Activated CD4-positive, alpha-beta memory T cell treated with anti-CD3 and anti-CD28 coated beads for 36 hours (primary cell): Measurements from ENCODE around the gene DRD2. TPM values are rescaled to one million over a fixed set of nuclear protein-coding genes. Genes with fewer than 3 reads are reported as not detected.
"Not testable (repeated sequence)": the region's sequence is repeated elsewhere in the genome, so short reads cannot be mapped to it uniquely, and the experiment has no call there.

Experiments
- CTCF ChIA-PET: fragments of 350-600 bp; sonication (Branson Sonifier 250); formaldehyde crosslinking; loops from one replicate; lab custom pipeline; 2021; ENCODE audit warnings: antibody characterized with exemption, inconsistent platforms; lab: Charles Lee
- POLR2A ChIA-PET: fragments of 350-600 bp; sonication (Branson Sonifier 250); formaldehyde crosslinking; loops from one replicate; lab custom pipeline; 2021; ENCODE audit warnings: antibody characterized with exemption; lab: Charles Lee
- DNase-seq: peaks from one replicate; pipeline ENCODE4 v3.0.0-alpha.2; 2020
- H3K27ac Mint-ChIP-seq: one replicate; pipeline ENCODE4 v1.8.0; 2021; ENCODE audit warnings: mixed read lengths
- H3K27me3 Mint-ChIP-seq: one replicate; pipeline ENCODE4 v1.8.0; 2021; ENCODE audit warnings: mixed read lengths
- H3K36me3 Mint-ChIP-seq: one replicate; pipeline ENCODE4 v1.8.0; 2021; ENCODE audit warnings: mixed read lengths
- H3K4me1 Mint-ChIP-seq: one replicate; pipeline ENCODE4 v1.8.0; 2021; ENCODE audit warnings: low read depth, mixed read lengths
- H3K4me3 Mint-ChIP-seq: one replicate; pipeline ENCODE4 v1.8.0; 2021; ENCODE audit warnings: mild to moderate bottlenecking, mixed read lengths
- H3K9me3 Mint-ChIP-seq: one replicate; pipeline ENCODE4 v1.8.0; 2021; ENCODE audit warnings: mixed read lengths
- intact Hi-C: fragments of 100-400 bp; cut with micrococcal nuclease; formaldehyde crosslinking; loops from one replicate; pipeline ENCODE4 v1.15.1; 2023
- total RNA-seq, 2 experiments: library from RNA; stranded (reverse); gene quantifications; one replicate each; pipeline ENCODE4 v1.2.3, GENCODE V29; 2021

The DRD2 gene
- total RNA-seq = not detected

- Mint-ChIP-seq H3K4me3 (no peak within 1 kb of the TSS), H3K27ac (no peak within 1 kb of the TSS), H3K36me3 (no peaks in the 10 kb centered on the region), H3K27me3 (peaks cover 58% of the 10 kb centered on the region), H3K4me1 (peaks cover 5% of the 10 kb centered on the region), H3K9me3 (no peaks in the 10 kb centered on the region)
- intact Hi-C loops = no loop called here
- DNase-seq = no peak
- ChIA-PET CTCF (no interaction called here), POLR2A (no interaction called here)
Measured at GRCh38 chr11:113475160-113475761, at the start of gene DRD2. TSS of gene DRD2 (minus strand) at chr11:113475398. CDS start at chr11:113424651, 50,747 bp downstream.

- H3K27ac Mint-ChIP-seq, H3K4me3 Mint-ChIP-seq, H3K9me3 Mint-ChIP-seq, POLR2A ChIA-PET, H3K4me1 Mint-ChIP-seq, H3K36me3 Mint-ChIP-seq, intact Hi-C loops, DNase-seq: not testable (repeated sequence)
- CTCF ChIA-PET = interaction anchor here (0.6 kb wide), 1 partner anchor 219 kb away, joined by 3 read pairs; no protein-coding TSS in a partner anchor
- peaks cover 14% of the 10 kb centered on the region for H3K27me3 Mint-ChIP-seq
Measured at GRCh38 chr11:113523906-113524305, 48.7 kb upstream of the DRD2 start.

- ChIA-PET POLR2A (no interaction called here), CTCF (interaction anchor here (0.9 kb wide), 1 partner anchor 11 kb away, joined by 3 read pairs; no protein-coding TSS in a partner anchor)
- intact Hi-C loops = no loop called here
- H3K4me3 Mint-ChIP-seq = no peak overlapping the region
- H3K4me1 Mint-ChIP-seq = no peaks in the 10 kb centered on the region
- H3K27ac Mint-ChIP-seq = no peak overlapping the region
- H3K36me3 Mint-ChIP-seq = no peaks in the 10 kb centered on the region
- peaks cover 14% of the 10 kb centered on the region for H3K27me3 Mint-ChIP-seq
- no peaks in the 10 kb centered on the region for H3K9me3 Mint-ChIP-seq
- DNase-seq = no peak
Measured at GRCh38 chr11:113521737-113522517, 46.7 kb upstream of the DRD2 start.

GRCh38 chr11:113519989-113520613 lies 44.9 kb upstream of the DRD2 start:
- intact Hi-C loops = no loop called here
- ChIA-PET CTCF (interaction anchor here (1.3 kb wide), 1 partner anchor 13 kb away, joined by 4 read pairs; no protein-coding TSS in a partner anchor), POLR2A (no interaction called here)
- H3K4me1 Mint-ChIP-seq = no peaks in the 10 kb centered on the region
- no peak for DNase-seq
- H3K9me3 Mint-ChIP-seq = no peaks in the 10 kb centered on the region
- H3K27me3 Mint-ChIP-seq = peaks cover 17% of the 10 kb centered on the region
- no peak overlapping the region for H3K27ac Mint-ChIP-seq
- H3K4me3 Mint-ChIP-seq = no peak overlapping the region
- H3K36me3 Mint-ChIP-seq = no peaks in the 10 kb centered on the region

- Mint-ChIP-seq H3K27ac (no peak overlapping the region), H3K36me3 (no peaks in the 10 kb centered on the region), H3K4me3 (no peak overlapping the region), H3K27me3 (peaks cover 15% of the 10 kb centered on the region), H3K4me1 (no peaks in the 10 kb centered on the region), H3K9me3 (no peaks in the 10 kb centered on the region)
- intact Hi-C loops = no loop called here
- ChIA-PET POLR2A (no interaction called here), CTCF (interaction anchor here (1.3 kb wide), 1 partner anchor 14 kb away, joined by 4 read pairs; no protein-coding TSS in a partner anchor)
- DNase-seq = no peak
Measured at GRCh38 chr11:113518716-113519495, 43.7 kb upstream of the DRD2 start.

GRCh38 chr11:113517361-113517760 lies 42.2 kb upstream of the DRD2 start:
- Mint-ChIP-seq H3K9me3 (no peaks in the 10 kb centered on the region), H3K27ac (no peak overlapping the region), H3K27me3 (peaks cover 16% of the 10 kb centered on the region), H3K36me3 (no peaks in the 10 kb centered on the region), H3K4me1 (no peaks in the 10 kb centered on the region), H3K4me3 (no peak overlapping the region)
- POLR2A ChIA-PET = no interaction called here
- intact Hi-C loops = no loop called here
- CTCF ChIA-PET = interaction anchor here (1.3 kb wide), 1 partner anchor 13 kb away, joined by 3 read pairs; no protein-coding TSS in a partner anchor
- DNase-seq = no peak

- Mint-ChIP-seq H3K27me3 (peaks cover 11% of the 10 kb centered on the region), H3K4me1 (no peaks in the 10 kb centered on the region), H3K4me3 (no peak overlapping the region), H3K27ac (no peak overlapping the region), H3K9me3 (no peaks in the 10 kb centered on the region), H3K36me3 (no peaks in the 10 kb centered on the region)
- intact Hi-C loops = no loop called here
- POLR2A ChIA-PET = no interaction called here
- CTCF ChIA-PET = no interaction called here
- DNase-seq = no peak
Measured at GRCh38 chr11:113514856-113515255, 39.7 kb upstream of the DRD2 start.

GRCh38 chr11:113507341-113507740 lies 32.1 kb upstream of the DRD2 start:
- CTCF ChIA-PET = no interaction called here

GRCh38 chr11:113506893-113507292 lies 31.7 kb upstream of the DRD2 start:
- DNase-seq = no peak
- Mint-ChIP-seq H3K4me3 (no peak overlapping the region), H3K27ac (no peak overlapping the region), H3K9me3 (no peaks in the 10 kb centered on the region), H3K36me3 (no peaks in the 10 kb centered on the region), H3K4me1 (no peaks in the 10 kb centered on the region), H3K27me3 (peaks cover 13% of the 10 kb centered on the region)
- POLR2A ChIA-PET = no interaction called here
- intact Hi-C loops = no loop called here
- CTCF ChIA-PET = no interaction called here

More at GRCh38 chr11:113507341-113507740, 32.1 kb upstream of the DRD2 start:
- no peak for DNase-seq
- intact Hi-C loops = no loop called here
- no peak overlapping the region for H3K4me3 Mint-ChIP-seq
- H3K27me3 Mint-ChIP-seq = peaks cover 13% of the 10 kb centered on the region
- H3K4me1 Mint-ChIP-seq = no peaks in the 10 kb centered on the region
- H3K27ac Mint-ChIP-seq = no peak overlapping the region
- POLR2A ChIA-PET = no interaction called here
- no peaks in the 10 kb centered on the region for H3K36me3 Mint-ChIP-seq
- no peaks in the 10 kb centered on the region for H3K9me3 Mint-ChIP-seq

GRCh38 chr11:113506461-113506860 lies 31.3 kb upstream of the DRD2 start:
- H3K4me1 Mint-ChIP-seq = no peaks in the 10 kb centered on the region
- H3K27me3 Mint-ChIP-seq = peaks cover 11% of the 10 kb centered on the region
- no peak overlapping the region for H3K4me3 Mint-ChIP-seq
- ChIA-PET CTCF (no interaction called here), POLR2A (no interaction called here)
- H3K27ac Mint-ChIP-seq = no peak overlapping the region
- H3K36me3 Mint-ChIP-seq = no peaks in the 10 kb centered on the region
- intact Hi-C loops = no loop called here
- no peak for DNase-seq
- no peaks in the 10 kb centered on the region for H3K9me3 Mint-ChIP-seq

- DNase-seq = no peak
- intact Hi-C loops = no loop called here
- Mint-ChIP-seq H3K4me3 (no peak overlapping the region), H3K27me3 (peaks cover 11% of the 10 kb centered on the region), H3K4me1 (no peaks in the 10 kb centered on the region), H3K27ac (no peak overlapping the region), H3K9me3 (no peaks in the 10 kb centered on the region), H3K36me3 (no peaks in the 10 kb centered on the region)
- CTCF ChIA-PET = no interaction called here
- POLR2A ChIA-PET = no interaction called here
Measured at GRCh38 chr11:113505541-113506375, 30.6 kb upstream of the DRD2 start.
